ENCODE data around the gene CPA4. TPM values are rescaled to one million over a fixed set of nuclear protein-coding genes. Genes with fewer than 3 reads are reported as not detected.

The CPA4 gene
- total and polyA plus RNA-seq, 2 experiments from 2014 or later = not detected

DNA sequence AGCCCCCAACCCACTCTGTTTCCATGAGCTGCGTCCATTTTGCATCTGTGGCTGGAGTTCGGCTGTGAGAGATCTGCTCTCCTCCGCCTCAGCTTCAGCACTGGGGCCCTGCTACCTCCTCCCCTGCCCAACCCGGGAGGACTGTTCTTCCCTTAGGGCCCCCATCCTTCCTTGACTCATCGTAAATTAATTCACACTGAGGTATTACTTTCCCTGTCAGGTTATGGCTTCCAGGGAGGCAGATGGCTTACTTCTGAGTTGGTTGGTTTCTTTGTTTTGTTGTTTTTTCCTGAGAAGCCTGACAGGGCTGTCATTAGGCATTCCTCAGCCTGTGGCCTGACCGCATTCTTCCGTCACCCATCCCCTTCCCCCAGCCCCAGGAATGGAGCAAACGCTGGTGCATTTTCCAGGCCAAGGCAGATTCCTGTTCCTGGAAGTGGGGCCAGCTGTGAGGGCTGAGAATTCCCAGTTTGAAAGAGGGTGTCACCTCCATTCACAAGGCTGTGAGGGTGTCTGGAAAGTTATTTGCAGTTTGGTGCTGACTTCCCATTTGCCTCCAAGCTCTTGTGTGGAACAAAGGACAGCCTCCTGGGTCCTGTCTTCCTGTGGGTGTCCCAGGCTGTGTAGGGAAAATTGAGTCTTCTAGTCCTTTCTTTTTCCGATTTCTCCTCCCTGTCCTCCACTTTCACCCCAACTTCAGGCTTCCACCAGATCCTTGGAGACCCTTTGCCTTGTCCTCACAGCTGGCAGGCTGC, 63.3 kb downstream of the CPA4 start:
- no peaks in the 10 kb centered on the region for H4K20me1 ChIP-seq (replicated peaks; ENCODE audit: insufficient read depth)
- peaks cover 37% of the 10 kb centered on the region for H3K4me1 Mint-ChIP-seq
- H3K79me2 ChIP-seq (replicated peaks; ENCODE audit: insufficient read depth) = no peaks in the 10 kb centered on the region
- H3K27me3 Mint-ChIP-seq (ENCODE audit: insufficient read depth, low read depth, poor library complexity) = peaks cover 20% of the 10 kb centered on the region
- H3K36me3 Mint-ChIP-seq (ENCODE audit: low read depth) = peaks cover 13% of the 10 kb centered on the region; the same call in 2 of the 3 replicates
- H3K27ac ChIP-seq (ENCODE audit: low read depth) = 0 out of 2 replicates have a peak overlapping the region, but pooled peaks have one; percentile 60
- TF ChIP-seq ZNF331 (CRISPR knock-in tag; IDR thresholded peaks at IDR 0.05; ENCODE audit: low read depth) (no peak), STAT1 (IDR thresholded peaks at IDR 0.05; ENCODE audit: unreplicated experiment) (no peak)
- TF ChIP-seq, protein P1, sequence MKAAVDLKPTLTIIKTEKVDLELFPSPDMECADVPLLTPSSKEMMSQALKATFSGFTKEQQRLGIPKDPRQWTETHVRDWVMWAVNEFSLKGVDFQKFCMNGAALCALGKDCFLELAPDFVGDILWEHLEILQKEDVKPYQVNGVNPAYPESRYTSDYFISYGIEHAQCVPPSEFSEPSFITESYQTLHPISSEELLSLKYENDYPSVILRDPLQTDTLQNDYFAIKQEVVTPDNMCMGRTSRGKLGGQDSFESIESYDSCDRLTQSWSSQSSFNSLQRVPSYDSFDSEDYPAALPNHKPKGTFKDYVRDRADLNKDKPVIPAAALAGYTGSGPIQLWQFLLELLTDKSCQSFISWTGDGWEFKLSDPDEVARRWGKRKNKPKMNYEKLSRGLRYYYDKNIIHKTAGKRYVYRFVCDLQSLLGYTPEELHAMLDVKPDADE (IDR thresholded peaks at IDR 0.05) = no peak
- no peak overlapping the region; the same call in 2 of the 3 replicates for H3K4me3 Mint-ChIP-seq
- peak overlapping the region; percentile 42; the same call in 1 of the 2 replicates for H3K4me2 ChIP-seq
- peak overlapping the region; percentile 92 for H2AFZ ChIP-seq
- H3K4me1 ChIP-seq (ENCODE audit: insufficient read depth) = peaks cover 19% of the 10 kb centered on the region
- peaks cover 16% of the 10 kb centered on the region for H3K9me3 Mint-ChIP-seq
- H3K27ac Mint-ChIP-seq = peak overlapping the region; percentile 79
- 0 out of 2 replicates have a peak, but pooled peaks cover 5% of the 10 kb centered on the region for H3K9me2 ChIP-seq (ENCODE audit: insufficient read depth)
- ATAC-seq (peak; percentile 90), DNase-seq (ENCODE audit: low spot score) (peak; percentile 88)
- H3K4me3 ChIP-seq = no peak overlapping the region
- H3K27me3 ChIP-seq (ENCODE audit: insufficient read depth) = no peaks in the 10 kb centered on the region
- no peaks in the 10 kb centered on the region for H3F3A ChIP-seq (replicated peaks; ENCODE audit: low read depth)
- H3K36me3 ChIP-seq (ENCODE audit: insufficient read depth) = no peaks in the 10 kb centered on the region

DNA sequence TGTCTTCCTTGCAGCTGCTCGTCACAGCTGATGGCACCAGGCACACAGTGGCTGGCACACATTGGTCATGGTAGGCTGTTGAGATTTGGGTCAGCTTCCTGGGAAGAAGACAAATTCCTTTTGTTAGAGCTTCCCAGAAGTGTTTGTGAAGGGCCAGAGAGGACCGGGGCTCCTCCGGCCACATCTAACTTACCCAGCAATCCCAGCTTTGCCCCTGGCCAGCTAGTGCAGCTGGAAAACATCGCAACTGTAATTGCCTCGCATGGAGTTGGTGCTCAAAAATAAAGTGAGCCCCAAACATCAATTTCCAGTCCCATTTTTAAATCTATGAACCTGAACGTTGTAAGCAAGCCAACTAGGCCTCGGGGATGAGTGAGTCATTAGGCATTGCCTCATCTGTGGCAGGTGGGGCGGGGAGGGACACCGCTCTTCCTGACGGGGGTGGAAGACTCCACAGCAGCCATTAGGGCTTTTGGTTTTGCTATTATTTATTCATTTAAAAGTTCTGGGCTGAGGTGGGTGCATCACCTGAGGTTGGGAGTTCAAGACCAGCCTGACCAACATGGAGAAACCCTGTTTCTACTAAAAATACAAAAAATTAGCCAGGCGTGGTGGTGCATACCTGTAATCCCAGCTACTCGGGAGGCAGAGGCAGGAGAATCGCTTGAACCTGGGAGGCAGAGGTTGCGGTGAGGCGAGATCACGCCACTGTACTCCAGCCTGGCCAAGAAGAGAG, 64.1 kb downstream of the CPA4 start:
- H3K27me3 ChIP-seq (ENCODE audit: insufficient read depth) = no peaks in the 10 kb centered on the region
- 0 out of 2 replicates have a peak, but pooled peaks cover 5% of the 10 kb centered on the region for H3K9me2 ChIP-seq (ENCODE audit: insufficient read depth)
- H3K27ac ChIP-seq (ENCODE audit: low read depth) = 0 out of 2 replicates have a peak overlapping the region, but pooled peaks have one; percentile 60
- peaks cover 30% of the 10 kb centered on the region for H3K4me1 Mint-ChIP-seq
- no peaks in the 10 kb centered on the region for H3K36me3 ChIP-seq (ENCODE audit: insufficient read depth)
- peaks cover 13% of the 10 kb centered on the region; the same call in 2 of the 3 replicates for H3K36me3 Mint-ChIP-seq (ENCODE audit: low read depth)
- no peaks in the 10 kb centered on the region for H4K20me1 ChIP-seq (replicated peaks; ENCODE audit: insufficient read depth)
- H3K27ac Mint-ChIP-seq = peak overlapping the region; percentile 79
- H3F3A ChIP-seq (replicated peaks; ENCODE audit: low read depth) = no peaks in the 10 kb centered on the region
- peaks cover 19% of the 10 kb centered on the region for H3K9me3 Mint-ChIP-seq
- no peak for ATAC-seq
- H2AFZ ChIP-seq = peak overlapping the region; percentile 92
- no peak overlapping the region for H3K4me3 ChIP-seq
- H3K4me3 Mint-ChIP-seq = no peak overlapping the region; the same call in 2 of the 3 replicates
- peaks cover 13% of the 10 kb centered on the region for H3K4me1 ChIP-seq (ENCODE audit: insufficient read depth)
- no peaks in the 10 kb centered on the region for H3K79me2 ChIP-seq (replicated peaks; ENCODE audit: insufficient read depth)
- peak overlapping the region; percentile 42; the same call in 1 of the 2 replicates for H3K4me2 ChIP-seq
- DNase-seq (ENCODE audit: low spot score) = no peak
- H3K27me3 Mint-ChIP-seq (ENCODE audit: insufficient read depth, low read depth, poor library complexity) = peaks cover 19% of the 10 kb centered on the region
- TF ChIP-seq ZNF114 (CRISPR knock-in tag; IDR thresholded peaks at IDR 0.05) (no peak), EZH2phosphoT487 (IDR thresholded peaks at IDR 0.05; ENCODE audit: unreplicated experiment) (no peak), CREB1 (CRISPR knock-in tag; IDR thresholded peaks at IDR 0.05; ENCODE audit: low read depth) (no peak), EZH2 (IDR thresholded peaks at IDR 0.05; ENCODE audit: low read depth, unreplicated experiment) (no peak), NANOG (IDR thresholded peaks at IDR 0.05; ENCODE audit: borderline replicate concordance) (no peak), POLR2AphosphoS5 (IDR thresholded peaks at IDR 0.05; ENCODE audit: low read depth) (no peak)
- TF ChIP-seq, protein P2, sequence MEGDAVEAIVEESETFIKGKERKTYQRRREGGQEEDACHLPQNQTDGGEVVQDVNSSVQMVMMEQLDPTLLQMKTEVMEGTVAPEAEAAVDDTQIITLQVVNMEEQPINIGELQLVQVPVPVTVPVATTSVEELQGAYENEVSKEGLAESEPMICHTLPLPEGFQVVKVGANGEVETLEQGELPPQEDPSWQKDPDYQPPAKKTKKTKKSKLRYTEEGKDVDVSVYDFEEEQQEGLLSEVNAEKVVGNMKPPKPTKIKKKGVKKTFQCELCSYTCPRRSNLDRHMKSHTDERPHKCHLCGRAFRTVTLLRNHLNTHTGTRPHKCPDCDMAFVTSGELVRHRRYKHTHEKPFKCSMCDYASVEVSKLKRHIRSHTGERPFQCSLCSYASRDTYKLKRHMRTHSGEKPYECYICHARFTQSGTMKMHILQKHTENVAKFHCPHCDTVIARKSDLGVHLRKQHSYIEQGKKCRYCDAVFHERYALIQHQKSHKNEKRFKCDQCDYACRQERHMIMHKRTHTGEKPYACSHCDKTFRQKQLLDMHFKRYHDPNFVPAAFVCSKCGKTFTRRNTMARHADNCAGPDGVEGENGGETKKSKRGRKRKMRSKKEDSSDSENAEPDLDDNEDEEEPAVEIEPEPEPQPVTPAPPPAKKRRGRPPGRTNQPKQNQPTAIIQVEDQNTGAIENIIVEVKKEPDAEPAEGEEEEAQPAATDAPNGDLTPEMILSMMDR (conservative IDR thresholded peaks at IDR 0.05; ENCODE audit: low read depth in 2 of 2) = no peak
- TF ChIP-seq, protein P3, sequence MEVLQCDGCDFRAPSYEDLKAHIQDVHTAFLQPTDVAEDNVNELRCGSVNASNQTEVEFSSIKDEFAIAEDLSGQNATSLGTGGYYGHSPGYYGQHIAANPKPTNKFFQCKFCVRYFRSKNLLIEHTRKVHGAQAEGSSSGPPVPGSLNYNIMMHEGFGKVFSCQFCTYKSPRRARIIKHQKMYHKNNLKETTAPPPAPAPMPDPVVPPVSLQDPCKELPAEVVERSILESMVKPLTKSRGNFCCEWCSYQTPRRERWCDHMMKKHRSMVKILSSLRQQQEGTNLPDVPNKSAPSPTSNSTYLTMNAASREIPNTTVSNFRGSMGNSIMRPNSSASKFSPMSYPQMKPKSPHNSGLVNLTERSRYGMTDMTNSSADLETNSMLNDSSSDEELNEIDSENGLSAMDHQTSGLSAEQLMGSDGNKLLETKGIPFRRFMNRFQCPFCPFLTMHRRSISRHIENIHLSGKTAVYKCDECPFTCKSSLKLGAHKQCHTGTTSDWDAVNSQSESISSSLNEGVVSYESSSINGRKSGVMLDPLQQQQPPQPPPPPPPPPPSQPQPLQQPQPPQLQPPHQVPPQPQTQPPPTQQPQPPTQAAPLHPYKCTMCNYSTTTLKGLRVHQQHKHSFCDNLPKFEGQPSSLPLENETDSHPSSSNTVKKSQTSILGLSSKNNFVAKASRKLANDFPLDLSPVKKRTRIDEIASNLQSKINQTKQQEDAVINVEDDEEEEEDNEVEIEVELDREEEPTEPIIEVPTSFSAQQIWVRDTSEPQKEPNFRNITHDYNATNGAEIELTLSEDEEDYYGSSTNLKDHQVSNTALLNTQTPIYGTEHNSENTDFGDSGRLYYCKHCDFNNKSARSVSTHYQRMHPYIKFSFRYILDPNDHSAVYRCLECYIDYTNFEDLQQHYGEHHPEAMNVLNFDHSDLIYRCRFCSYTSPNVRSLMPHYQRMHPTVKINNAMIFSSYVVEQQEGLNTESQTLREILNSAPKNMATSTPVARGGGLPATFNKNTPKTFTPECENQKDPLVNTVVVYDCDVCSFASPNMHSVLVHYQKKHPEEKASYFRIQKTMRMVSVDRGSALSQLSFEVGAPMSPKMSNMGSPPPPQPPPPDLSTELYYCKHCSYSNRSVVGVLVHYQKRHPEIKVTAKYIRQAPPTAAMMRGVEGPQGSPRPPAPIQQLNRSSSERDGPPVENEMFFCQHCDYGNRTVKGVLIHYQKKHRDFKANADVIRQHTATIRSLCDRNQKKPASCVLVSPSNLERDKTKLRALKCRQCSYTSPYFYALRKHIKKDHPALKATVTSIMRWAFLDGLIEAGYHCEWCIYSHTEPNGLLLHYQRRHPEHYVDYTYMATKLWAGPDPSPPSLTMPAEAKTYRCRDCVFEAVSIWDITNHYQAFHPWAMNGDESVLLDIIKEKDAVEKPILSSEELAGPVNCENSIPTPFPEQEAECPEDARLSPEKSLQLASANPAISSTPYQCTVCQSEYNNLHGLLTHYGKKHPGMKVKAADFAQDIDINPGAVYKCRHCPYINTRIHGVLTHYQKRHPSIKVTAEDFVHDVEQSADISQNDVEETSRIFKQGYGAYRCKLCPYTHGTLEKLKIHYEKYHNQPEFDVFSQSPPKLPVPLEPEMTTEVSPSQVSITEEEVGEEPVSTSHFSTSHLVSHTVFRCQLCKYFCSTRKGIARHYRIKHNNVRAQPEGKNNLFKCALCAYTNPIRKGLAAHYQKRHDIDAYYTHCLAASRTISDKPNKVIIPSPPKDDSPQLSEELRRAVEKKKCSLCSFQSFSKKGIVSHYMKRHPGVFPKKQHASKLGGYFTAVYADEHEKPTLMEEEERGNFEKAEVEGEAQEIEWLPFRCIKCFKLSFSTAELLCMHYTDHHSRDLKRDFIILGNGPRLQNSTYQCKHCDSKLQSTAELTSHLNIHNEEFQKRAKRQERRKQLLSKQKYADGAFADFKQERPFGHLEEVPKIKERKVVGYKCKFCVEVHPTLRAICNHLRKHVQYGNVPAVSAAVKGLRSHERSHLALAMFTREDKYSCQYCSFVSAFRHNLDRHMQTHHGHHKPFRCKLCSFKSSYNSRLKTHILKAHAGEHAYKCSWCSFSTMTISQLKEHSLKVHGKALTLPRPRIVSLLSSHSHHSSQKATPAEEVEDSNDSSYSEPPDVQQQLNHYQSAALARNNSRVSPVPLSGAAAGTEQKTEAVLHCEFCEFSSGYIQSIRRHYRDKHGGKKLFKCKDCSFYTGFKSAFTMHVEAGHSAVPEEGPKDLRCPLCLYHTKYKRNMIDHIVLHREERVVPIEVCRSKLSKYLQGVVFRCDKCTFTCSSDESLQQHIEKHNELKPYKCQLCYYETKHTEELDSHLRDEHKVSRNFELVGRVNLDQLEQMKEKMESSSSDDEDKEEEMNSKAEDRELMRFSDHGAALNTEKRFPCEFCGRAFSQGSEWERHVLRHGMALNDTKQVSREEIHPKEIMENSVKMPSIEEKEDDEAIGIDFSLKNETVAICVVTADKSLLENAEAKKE (CRISPR knock-in tag; IDR thresholded peaks at IDR 0.05) = no peak

Data from GM23338 (cell line).